SJSA1 (cell line): ENCODE data around the gene SLC4A7. TPM values are rescaled to one million over a fixed set of nuclear protein-coding genes. Genes with fewer than 3 reads are reported as not detected.

Experiments used
- DNase-seq, 2 experiments: peaks; one replicate each; pipeline ENCODE4 v3.0.0-alpha.2; 2015 to 2020; ENCODE audit warnings: low spot score in 2 of 2, low read depth in 1 of 2
- H3K27ac ChIP-seq: fragments of 250-450 bp; sonication (Bioruptor Pico); 2 replicates; pipeline ENCODE4 v1.5.1; 2020; ENCODE audit warnings: mild to moderate bottlenecking, moderate library complexity
- H3K27me3 ChIP-seq: fragments of 250-450 bp; sonication (Bioruptor Pico); replicated peaks from 2 replicates; pipeline ENCODE4 v1.5.1; 2020; ENCODE audit warnings: mild to moderate bottlenecking, moderate library complexity
- H3K36me3 ChIP-seq: fragments of 250-450 bp; sonication (Bioruptor Pico); 2 replicates; pipeline ENCODE4 v1.5.1; 2020; ENCODE audit warnings: mild to moderate bottlenecking
- H3K4me1 ChIP-seq: fragments of 250-450 bp; sonication (Bioruptor Pico); replicated peaks from 2 replicates; pipeline ENCODE4 v1.6.1; 2021; ENCODE audit warnings: mild to moderate bottlenecking
- H3K4me3 ChIP-seq: fragments of 250-450 bp; sonication (Bioruptor Pico); 2 replicates; pipeline ENCODE4 v1.5.1; 2020; ENCODE audit warnings: mild to moderate bottlenecking
- H3K9me3 ChIP-seq: fragments of 250-450 bp; sonication (Bioruptor Pico); replicated peaks from 2 replicates; pipeline ENCODE4 v1.5.1; 2020; ENCODE audit warnings: mild to moderate bottlenecking
- total RNA-seq: library from RNA; depleted of rRNA; stranded (reverse); fragments of >200 nt; shearing (Covaris generic); gene quantifications from 2 replicates; pipeline ENCODE4 v1.2.3, GENCODE V29; 2014; rRNA removed

The SLC4A7 gene
- total RNA-seq, 1 experiment from 2014 or later = 41.6 TPM

GRCh38 chr3:27326202-27326601 lies 158.0 kb downstream of the SLC4A7 start:
- H3K4me1 ChIP-seq = peaks cover 29% of the 10 kb centered on the region
- peak overlapping the region; percentile 87 for H3K27ac ChIP-seq
- H3K4me3 ChIP-seq = no peak overlapping the region
- no peaks in the 10 kb centered on the region for H3K27me3 ChIP-seq
- no peaks in the 10 kb centered on the region for H3K9me3 ChIP-seq
- H3K36me3 ChIP-seq = no peaks in the 10 kb centered on the region
- peak in 1 of 2 experiments; percentile 58 for DNase-seq

GRCh38 chr3:27325419-27325818 lies 158.8 kb downstream of the SLC4A7 start:
- Histone ChIP-seq H3K27ac (peak overlapping the region; percentile 87), H3K9me3 (no peaks in the 10 kb centered on the region), H3K4me3 (no peak overlapping the region), H3K27me3 (no peaks in the 10 kb centered on the region), H3K4me1 (peaks cover 29% of the 10 kb centered on the region), H3K36me3 (no peaks in the 10 kb centered on the region)
- no peak for DNase-seq

GRCh38 chr3:27324686-27325085 lies 159.5 kb downstream of the SLC4A7 start:
- no peaks in the 10 kb centered on the region for H3K9me3 ChIP-seq
- peaks cover 29% of the 10 kb centered on the region for H3K4me1 ChIP-seq
- no peaks in the 10 kb centered on the region for H3K27me3 ChIP-seq
- no peaks in the 10 kb centered on the region for H3K36me3 ChIP-seq
- H3K27ac ChIP-seq = no peak overlapping the region
- DNase-seq = no peak
- H3K4me3 ChIP-seq = no peak overlapping the region

- no peak for DNase-seq
- Histone ChIP-seq H3K4me3 (no peak overlapping the region), H3K9me3 (no peaks in the 10 kb centered on the region), H3K4me1 (peaks cover 29% of the 10 kb centered on the region), H3K27me3 (no peaks in the 10 kb centered on the region), H3K36me3 (no peaks in the 10 kb centered on the region), H3K27ac (no peak overlapping the region)
These were observed 161.1 kb downstream of the SLC4A7 start for GRCh38 chr3:27323087-27323570.

Other genes with a start within 250 kb of the SLC4A7 start
- gene NEK10, start 115.0 kb downstream of the SLC4A7 start, total RNA-seq = 1.8 and 1.9 TPM in 2 replicates
- gene EOMES, start 237.9 kb upstream of the SLC4A7 start, total RNA-seq = not detected in 2 replicates